Activated naive CD4-positive, alpha-beta T cell treated with anti-CD3 and anti-CD28 coated beads, Interleukin-2, amount 50 U/mL, for 16 hours (primary cell): ENCODE results near the gene TMEM150C.
"Not testable (repeated sequence)": the region's sequence is repeated elsewhere in the genome, so short reads cannot be mapped to it uniquely, and the experiment has no call there.

ENCODE experiments used
- DNase-seq: peaks from one replicate; pipeline ENCODE4 v3.0.0-alpha.2; 2020

The TMEM150C gene

GRCh38 chr4:82510216-82510615 lies 51.6 kb downstream of the TMEM150C start:
- no peak for DNase-seq

- no peak for DNase-seq
Measured at GRCh38 chr4:82508806-82509428, 52.9 kb downstream of the TMEM150C start.

GRCh38 chr4:82508011-82508410 lies 53.8 kb downstream of the TMEM150C start:
- no peak for DNase-seq

GRCh38 chr4:82501154-82501442 lies 60.7 kb downstream of the TMEM150C start:
- DNase-seq, result no peak

GRCh38 chr4:82500435-82501153 lies 61.2 kb downstream of the TMEM150C start:
- DNase-seq, result no peak

- DNase-seq, result no peak
Measured at GRCh38 chr4:82499738-82500434, 61.9 kb downstream of the TMEM150C start.

- DNase-seq, result no peak
Measured at GRCh38 chr4:82496349-82496748, 65.4 kb downstream of the TMEM150C start.

- DNase-seq, result no peak
Measured at GRCh38 chr4:82495666-82496065, 66.1 kb downstream of the TMEM150C start.

- no peak for DNase-seq
Measured at GRCh38 chr4:82493721-82494425, 67.9 kb downstream of the TMEM150C start.

- DNase-seq, result no peak
Measured at GRCh38 chr4:82491251-82491960, 70.4 kb downstream of the TMEM150C start.

- DNase-seq, result no peak
Measured at GRCh38 chr4:82489987-82490386, 71.8 kb downstream of the TMEM150C start.

GRCh38 chr4:82489076-82489475 lies 72.7 kb downstream of the TMEM150C start:
- no peak for DNase-seq

- no peak for DNase-seq
Measured at GRCh38 chr4:82484996-82485783, 76.6 kb downstream of the TMEM150C start.

- DNase-seq, result no peak
Measured at GRCh38 chr4:82482387-82482786, 79.4 kb downstream of the TMEM150C start.

GRCh38 chr4:82481506-82481840 lies 80.3 kb downstream of the TMEM150C start:
- no peak for DNase-seq

GRCh38 chr4:82480771-82481505 lies 80.8 kb downstream of the TMEM150C start:
- DNase-seq, result no peak

GRCh38 chr4:82479562-82479961 lies 82.2 kb downstream of the TMEM150C start:
- no peak for DNase-seq

- not testable (repeated sequence) for DNase-seq
Measured at GRCh38 chr4:82477469-82477868, 84.3 kb downstream of the TMEM150C start.

- not testable (repeated sequence) for DNase-seq
Measured at GRCh38 chr4:82475931-82476330, 85.9 kb downstream of the TMEM150C start.

- no peak for DNase-seq
Measured at GRCh38 chr4:82473621-82474164, 88.1 kb downstream of the TMEM150C start.

- DNase-seq, result not testable (repeated sequence)
Measured at GRCh38 chr4:82473080-82473479, 88.7 kb downstream of the TMEM150C start.
